Activated CD4-positive, CD25-positive, alpha-beta regulatory T cell treated with anti-CD3 and anti-CD28 coated beads, Interleukin-2, amount 50 U/mL, for 24 hours (primary cell): Measurements from ENCODE around the gene FAM131B.
A peak's percentile ranks its signal among the peaks of the same experiment; 100 is the strongest.

Experiments
- ATAC-seq, 2 donors: fragments of 150-1000 bp; cut with Tn5 transposase; one replicate each; pipeline ENCODE4 v1.10.0; 2021; ENCODE audit warnings: mild to moderate bottlenecking in 1 of 2, moderate library complexity in 1 of 2

The FAM131B gene

DNA sequence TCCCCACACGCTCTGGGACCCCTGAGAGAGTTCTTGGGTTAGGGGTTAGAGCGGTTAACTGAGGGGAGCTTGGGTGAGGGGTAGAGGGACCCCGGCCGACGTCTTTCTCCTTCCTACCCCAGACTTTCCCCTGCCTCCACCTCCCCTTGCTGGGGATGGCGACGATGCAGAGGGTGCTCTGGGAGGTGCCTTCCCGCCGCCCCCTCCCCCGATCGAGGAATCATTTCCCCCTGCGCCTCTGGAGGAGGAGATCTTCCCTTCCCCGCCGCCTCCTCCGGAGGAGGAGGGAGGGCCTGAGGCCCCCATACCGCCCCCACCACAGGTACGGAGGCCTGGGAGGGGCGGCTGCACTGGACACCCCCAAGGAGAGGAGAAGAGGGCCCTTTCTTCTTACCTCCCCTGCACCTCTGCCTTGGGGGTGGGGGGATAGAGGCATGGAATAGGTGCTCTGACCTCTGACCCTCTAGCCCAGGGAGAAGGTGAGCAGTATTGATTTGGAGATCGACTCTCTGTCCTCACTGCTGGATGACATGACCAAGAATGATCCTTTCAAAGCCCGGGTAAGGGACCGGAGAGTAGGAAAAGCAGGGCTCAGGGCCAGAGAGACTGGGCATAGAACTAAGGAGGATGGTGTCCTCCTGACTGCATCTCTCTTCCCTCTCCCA, 19.7 kb upstream of the FAM131B start:
- no peak for ATAC-seq

DNA sequence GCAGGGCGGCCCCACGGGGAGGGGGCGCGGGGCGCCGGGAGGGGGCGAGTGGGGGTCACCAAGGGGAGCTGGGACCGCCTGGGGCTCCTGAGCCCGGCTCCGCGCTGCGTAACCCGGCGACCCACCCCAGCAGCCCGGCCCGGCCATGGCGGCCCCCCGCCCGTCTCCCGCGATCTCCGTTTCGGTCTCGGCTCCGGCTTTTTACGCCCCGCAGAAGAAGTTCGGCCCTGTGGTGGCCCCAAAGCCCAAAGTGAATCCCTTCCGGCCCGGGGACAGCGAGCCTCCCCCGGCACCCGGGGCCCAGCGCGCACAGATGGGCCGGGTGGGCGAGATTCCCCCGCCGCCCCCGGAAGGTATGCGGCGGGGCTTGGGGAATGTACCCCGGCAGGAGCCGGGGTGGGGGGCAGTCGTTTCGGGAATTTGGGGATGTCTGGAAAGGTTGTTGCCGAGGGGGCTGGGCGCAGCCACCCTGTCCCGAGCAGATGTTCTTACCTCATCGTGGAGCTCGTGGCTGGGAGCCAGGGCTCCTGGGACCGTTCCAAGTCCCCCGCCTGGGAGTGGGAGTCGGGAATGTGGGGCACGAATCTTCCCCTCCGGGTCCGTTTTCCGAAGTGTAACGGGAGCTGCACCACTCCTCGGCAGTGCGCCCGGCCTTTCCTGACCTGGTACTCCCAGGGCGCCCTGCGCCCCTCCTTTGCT, 19.1 kb upstream of the FAM131B start:
- peak; percentile 1 to 2 for ATAC-seq

DNA sequence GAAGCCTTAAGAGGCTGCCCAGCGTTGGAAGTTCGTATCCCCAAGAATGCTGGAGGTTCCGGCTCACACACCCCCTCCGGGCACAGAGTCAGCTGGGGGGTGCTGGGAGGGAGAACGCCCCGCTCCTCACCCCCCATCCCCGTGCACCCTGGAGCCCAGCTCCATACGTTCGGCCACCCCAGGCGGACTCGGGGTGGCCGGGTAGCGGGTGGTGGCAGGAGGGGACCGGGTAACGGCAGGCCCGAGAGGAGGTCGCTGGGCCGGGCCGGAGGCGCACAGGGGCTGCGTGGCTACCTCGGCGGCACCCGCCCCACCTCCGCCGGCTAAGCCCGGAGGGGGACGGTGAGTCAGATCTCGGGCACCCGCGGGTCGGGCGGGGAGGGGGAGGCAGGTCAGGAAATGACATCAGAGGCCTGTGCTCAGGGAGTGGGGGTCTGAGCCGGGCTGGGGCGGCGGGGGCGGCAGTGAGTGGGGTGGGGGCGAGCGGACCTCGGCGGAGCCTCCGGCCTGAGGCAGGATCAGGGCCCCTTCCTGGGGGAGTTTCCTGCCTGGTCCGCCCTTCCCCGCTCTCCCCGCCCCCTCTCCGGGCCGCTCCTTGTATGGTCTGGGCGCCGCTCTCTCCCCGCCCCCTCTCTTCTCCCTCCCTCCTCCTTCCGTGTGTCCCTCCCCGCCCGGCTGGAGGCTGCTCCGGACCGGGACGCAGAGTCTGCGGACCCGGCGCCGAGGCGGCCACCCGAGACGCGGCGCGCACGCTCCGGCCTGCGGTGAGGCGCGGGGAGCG, 18.3 kb upstream of the FAM131B start, which contains the start of gene ZYX:
ZYX (plus strand) TSS at position 700 of the 781 bp plus-strand sequence. CDS start 227 bp downstream, outside the sequence.
- peak; percentile 82 to 83 for ATAC-seq

DNA sequence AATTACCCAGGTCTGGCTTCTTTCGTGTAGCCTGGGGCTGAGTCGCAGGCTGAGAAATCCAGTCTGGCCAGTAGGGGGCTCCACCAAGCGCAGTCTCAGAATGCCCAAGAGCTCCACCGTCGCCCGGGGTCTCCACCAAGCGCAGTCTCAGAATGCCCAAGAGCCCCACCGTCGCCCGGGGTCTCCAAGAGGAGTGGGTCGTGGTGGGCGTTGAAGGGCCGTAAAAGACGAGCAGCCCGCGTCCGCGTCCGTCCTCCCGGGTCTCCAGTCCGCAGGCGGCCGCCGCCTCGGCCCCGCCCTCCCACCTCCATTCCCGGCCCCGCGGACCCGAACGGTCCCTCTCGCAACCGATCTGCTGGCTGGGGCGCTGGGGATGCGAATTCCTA, 17.7 kb upstream of the FAM131B start:
- peak; percentile 44 to 60 for ATAC-seq

DNA sequence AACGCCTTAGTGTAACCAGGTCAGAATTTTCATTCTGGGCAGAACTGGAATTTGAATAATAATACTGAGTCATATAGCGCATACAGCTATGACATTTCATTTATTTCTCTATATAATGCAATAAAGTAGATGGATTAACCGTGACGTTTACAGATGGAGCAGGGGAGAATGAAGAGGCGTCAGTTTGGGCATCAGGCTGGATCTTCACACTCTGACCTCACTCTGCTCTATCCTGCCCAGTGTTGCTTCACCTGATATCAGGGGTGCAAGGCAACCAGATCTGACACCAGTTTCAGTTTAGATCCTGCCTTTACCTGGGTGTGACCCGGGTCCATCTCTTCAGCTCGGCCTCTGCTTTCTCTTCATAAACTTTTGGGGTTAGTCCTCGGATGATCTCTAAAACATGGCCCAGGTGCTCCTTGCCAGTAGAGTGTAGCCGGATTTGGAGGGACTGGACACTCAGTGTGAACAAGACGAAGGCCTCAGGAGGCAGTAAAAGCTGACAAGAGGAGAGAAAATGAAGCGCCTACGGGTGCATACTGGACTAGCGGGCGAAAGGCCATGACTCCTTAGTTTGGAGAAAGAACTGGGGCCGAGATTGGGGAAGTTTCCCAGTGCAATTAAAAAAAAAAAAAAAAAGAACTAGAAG, 17.2 kb upstream of the FAM131B start:
- ATAC-seq, result no peak

DNA sequence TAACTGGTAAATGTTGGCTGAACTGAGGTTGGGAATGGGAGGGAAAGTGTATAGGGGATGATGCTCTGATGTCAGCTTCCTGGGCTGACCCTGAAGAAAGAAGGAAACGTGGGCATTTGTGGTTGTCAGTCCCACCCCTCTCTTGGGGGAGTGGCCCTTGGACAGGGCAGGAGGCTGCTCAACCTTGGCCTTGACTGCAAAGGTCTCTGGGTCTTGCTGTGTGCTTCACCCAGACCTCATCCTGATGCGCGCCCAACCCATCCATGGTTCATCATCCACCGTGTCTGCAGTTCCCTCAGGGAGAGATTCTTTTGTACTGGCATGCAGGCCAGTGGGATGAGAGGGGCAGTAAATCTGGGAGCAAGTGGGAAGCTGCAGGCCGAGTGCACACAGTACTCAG, 13.9 kb upstream of the FAM131B start:
- ATAC-seq, result no peak

DNA sequence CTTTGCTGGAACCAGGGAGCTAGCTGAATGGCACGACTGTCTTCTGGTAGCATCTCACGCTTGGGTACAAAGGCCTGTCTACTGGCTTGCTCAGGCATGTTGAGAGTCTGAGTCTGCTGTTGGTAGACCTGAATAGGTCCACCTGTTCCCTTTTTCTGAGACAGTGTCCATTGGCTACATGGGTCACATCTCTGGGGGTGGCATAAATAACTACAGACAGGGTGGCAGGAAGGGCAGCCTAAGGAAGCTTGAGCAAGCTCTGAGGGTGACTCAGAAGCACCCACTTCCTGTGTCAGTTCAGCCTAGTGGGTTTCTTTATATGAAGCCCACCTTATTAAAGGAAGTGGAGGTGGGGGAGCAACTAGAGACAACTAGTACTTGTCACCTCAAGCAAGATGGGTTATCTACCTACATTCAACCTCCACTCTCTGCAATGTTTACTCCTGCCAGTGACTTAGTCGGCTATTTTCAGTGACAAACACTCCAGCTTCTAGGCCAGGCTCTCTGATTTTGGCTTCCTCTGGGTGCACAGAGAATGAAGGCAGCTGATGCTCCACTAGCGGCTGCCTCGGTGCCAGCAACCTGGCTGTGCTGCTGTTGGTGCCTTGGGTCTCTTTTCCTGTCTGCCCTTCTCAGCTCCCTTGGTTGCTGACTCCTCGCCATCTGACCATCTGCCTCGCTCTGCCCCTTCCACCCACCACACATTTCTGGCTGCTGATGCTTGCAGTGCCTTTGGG, 13.0 kb upstream of the FAM131B start:
- ATAC-seq, result peak; percentile 59 to 64

DNA sequence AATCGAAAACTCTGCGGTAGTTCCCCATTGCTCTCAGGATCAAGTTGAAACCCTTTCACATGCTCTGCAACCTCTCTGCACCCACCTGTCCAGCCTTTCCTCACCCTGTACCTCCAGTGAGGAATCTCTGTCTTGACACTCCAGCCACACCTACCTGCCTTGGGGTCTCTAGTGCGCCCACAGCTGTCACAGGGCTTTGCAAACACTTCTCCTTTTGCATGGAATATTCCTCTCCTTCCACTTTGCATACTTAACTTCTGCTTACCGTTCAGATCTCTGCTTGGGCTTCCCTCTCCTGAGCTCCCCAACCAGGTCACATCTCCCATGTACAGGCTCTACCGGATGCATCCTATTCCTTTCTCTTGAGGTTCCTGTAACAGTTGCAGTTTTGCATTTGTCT, 12.0 kb upstream of the FAM131B start:
- no peak for ATAC-seq

DNA sequence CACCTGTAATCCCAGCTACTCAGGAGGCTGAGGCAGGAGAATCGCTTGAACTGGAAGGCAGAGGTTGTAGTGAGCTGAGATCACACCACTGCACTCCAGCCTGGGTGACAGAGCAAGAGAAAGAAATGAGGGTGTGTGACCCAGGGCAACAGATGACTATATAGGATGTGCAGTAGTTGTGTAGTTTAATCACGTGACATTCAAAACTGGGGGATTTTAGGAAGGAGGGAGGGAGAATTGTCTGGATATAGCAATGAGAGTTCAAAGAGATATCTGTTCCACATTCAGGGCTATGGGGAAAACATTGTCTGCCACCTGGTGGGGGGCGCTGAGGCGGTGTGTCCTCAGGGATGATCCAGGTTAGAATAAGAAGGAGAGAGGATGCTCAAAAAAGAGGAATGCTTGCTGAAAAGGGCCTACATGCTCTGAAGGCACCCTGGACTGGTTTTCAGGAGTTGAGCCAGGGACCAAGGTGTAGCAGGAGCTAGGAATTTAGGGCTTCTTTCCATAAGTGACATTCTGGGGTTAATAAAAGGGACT, 10.8 kb upstream of the FAM131B start:
- ATAC-seq, result no peak

DNA sequence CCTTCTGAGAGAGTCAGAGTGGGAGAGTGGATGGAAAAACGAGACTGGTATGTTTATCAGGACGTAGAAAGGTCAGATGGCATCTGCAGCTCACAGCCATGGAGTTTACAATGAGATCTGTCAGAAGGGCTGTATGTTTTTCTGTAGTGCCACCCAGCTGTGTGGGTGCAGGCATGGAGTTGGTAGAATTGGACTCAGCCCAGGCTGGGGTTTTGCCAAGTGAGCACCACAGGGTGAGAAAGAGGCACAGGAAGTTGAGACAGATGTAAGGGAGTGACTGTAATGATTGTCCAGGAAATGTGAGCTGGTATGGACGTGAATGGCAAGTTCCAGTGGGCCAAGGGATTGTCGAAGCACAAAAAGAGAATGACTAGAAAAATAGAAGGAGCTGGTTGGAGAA, 9.6 kb upstream of the FAM131B start:
- peak; percentile 34 to 50 for ATAC-seq

DNA sequence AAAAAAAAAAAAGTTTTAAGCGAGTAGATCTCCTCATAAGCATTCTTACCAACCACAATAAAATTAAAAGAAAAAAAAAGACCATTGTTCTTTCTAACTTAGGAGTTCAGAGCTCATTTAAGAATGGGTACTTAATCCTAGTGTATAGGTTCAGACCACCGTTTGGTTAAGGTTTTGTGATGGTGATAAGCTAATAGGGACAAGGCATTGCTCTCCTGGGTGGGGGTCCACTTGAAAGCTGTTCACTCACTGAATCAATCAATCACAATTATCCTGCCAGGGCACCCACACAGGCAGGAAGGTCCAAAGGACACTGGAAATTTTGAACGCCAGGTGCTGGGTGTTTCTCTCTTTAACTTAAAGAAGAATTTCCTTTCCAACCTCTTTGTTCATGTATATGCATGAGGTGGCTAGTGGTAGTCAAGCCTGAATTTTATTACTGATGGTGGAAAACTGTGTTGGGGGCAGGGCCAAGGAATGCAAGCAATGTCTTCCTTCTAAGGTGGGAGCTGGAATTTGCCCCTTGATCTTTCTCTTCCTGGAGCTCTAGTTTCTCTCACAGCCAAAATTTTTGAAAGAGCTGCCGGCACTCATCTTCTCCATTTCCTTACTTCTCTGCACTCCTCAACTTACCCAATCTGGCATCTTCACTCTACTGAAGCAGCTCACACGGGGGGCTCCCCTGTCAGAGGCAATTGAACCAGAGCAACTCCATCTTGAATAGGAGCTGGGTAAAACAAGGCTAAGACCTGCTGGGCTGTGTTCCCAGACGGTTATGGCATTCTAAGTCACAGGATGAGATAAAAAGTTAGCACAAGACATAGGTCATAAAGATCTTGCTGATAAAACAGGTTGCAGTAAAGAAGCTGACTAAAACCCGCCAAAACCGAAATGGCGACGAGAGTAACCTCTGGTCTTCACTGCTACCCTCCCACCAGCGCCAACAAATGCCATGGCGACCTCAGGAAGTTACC, 7.5 kb upstream of the FAM131B start:
- ATAC-seq, result no peak

DNA sequence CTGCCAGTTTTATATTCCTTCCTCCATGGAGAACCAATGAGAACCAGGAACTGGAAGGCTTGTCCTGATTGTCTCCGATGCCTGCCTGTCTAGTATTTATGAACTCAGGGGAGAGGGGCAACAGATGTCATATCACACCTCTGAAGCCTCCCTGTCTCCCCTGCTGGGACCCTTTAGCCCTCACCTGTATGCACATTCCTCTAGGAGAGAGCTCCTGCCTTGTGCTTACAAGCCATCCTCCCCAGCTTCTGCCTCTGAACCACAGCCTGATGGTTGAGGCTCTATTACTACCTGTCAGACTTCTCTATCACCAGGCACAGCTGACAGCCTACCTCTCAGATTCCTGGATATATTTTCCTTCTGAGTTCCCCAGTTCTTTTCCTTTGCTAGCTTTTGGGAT, 5.9 kb upstream of the FAM131B start:
- ATAC-seq, result no peak

DNA sequence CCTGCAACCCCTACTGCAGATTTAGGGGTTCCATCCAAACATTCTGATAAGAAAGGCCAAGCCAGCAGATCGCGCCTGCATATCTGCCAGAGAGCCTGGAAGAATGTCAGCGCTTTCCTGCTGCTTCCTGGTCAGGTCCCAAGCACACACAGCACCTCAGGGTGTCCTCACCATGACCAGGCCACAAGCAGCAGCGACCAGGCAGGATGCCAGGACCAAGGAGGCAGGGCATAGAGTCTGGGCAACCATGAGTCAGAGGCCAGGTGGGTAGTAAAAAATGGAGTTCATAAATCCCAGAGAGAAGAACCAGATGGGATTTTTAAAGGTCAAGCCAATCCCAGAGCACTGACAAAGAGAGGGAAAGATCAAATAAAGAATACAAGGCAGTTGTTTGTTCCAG, 5.5 kb upstream of the FAM131B start:
- ATAC-seq, result no peak

DNA sequence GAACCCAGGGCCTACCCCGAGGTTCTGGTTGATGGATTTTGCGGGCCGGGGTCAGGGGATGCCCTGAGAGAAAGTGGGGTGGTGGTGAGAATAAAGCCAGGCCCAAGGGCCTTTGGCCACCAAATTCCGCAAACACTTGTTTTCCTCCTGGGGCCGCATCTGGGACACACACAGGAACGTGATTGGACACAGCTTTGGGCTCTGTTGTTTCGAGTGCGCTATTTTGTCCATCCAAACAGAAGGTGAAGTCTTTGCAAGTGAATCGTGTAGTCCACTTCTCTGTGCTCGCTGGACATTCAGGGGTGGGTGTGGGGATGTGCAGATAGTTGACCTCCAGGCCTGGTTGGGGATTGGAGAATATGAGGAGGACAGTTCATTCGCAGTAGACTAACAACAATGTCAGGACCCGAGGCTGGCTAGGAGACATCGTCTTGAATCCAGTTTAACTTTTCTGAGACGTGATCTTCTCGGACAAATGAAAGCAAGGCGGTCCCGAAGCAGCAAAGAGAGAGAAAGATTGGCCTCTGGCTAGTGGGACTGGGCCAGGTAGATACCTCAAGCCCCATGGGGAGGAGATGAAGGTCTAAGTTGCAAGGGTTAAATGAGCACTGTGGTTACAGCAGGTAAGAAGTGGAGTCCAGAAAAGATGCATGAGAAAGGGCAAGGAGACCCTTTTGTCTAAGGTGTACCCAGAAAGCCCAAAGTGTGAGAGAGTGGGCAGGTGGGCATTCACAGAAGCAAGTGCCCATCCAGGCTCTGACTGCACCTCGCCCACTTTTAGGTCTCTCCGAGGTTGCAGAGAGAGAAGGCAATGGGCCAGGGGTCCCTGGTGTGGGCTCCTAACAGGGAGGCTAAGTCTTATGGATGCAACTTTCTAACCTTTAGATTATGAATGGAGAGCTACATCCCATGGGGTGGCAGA, 764 bp upstream of the FAM131B start:
- ATAC-seq, result no peak

DNA sequence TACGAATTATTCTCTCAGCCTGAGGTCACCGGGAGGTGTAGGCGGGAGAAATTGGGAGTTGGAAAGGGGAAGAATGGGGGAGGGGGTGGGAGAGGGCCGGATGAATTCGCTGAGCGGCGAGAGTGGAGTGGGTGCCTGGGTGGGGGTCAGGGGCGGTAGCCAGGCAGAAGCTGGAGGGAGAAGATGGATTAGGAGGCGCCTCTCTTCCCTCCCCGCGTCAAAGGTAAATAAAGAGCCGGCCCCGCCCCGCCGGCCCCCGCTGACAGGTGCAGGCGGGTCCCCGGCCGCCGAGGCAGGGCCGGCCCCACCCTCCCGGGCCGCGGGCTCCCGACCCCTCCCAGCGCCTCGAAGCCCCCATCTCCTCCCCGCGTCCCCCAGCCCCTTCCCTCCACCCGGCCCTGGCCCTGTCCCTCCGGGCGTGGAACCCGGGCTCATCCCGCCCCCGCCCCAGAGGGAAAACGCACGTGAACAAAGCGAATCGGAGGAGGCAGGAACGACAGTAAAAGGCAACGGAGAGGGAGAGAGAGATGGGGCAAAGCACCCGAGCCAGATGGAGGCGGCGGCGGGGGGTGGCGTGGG, 872 bp downstream of the FAM131B start:
- peak; percentile 4 to 10 for ATAC-seq

DNA sequence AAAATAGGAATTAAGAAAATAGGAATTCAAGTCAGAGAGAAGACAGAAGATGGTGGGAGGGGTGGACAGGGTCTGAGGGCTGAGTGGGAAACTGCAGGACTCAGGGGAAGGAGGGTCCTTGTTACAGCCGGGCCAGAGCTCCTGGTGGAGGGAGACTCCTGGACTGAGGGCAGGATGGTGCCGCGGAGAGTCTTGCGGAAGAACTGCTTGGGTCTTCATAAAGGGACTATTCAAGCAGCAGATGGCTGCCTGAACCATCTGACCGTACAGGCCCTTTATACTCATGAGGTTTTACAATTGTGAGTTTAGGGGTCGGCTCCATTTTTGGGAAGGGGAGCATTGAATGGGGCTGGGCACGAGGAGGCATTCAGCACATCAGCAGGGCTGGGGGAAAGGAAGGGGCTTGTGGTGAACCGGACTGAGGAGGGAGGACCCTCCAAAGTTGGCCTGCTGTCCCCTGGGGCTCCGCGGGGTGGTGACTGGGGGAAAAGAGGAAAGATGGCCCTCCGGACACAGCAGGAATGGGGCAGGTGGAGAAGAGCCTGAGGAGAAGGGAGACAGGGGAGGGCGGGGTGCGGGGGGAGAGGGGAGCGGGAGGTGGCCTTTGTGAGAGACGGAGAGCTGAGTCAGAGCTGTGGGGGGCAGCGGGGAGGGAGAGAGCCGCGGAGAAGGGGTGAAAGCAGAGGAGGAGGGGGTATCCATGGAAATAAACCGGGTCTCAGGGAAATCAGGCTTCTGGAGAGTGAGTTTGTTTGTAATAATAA, 1.5 kb downstream of the FAM131B start:
- ATAC-seq, result no peak

DNA sequence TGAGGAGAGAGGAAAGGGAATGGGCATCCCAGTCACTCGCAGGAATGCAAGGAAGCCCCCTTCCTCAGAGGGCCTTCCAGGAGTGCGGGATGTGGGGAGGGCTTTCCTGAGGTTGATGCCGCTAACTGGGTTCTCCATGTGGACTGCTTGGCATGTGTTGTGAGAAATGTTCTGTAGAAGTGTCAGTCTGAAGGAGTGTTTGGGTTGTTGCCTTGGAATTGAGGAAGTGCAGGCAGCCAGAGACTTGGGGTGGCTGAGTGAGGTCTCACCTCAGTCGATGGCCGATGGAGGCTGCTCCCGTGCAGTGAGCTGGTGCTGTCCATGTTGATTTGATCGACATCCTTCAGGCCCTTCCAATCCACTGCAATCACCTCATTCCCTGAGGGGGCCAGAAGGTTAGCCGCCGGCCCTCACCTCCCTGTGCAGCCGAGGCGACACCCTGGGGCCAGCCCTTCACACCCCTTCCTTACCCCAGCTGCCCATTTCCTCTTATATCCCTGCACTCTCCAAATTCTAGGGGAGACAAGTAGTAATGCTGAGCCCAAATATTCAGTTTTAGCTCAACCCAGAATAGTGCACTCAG, 2.7 kb downstream of the FAM131B start:
- ATAC-seq, result no peak

DNA sequence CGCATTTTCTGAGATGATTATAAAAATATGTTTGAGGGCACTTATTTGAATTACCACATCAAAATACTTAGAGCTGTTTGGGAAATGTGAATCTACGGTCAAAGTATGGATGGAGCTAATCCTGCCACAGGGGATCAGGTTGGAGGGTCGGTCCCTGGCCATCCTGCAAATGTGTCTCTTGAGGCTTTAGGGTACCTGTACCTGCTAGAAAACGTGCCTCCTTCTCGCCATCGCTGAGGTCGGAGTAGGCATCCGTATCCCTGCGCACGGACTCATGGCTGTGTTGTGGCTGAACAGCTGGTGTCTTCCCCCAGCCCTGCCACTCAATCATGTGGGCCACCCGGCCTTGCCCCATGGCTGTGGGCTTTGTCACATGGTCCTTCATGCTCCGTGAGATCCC, 3.9 kb downstream of the FAM131B start:
- ATAC-seq, result no peak
